ENCODE data around the gene TRIM6. TPM values are rescaled to one million over a fixed set of nuclear protein-coding genes. Genes with fewer than 3 reads are reported as not detected.

Gene TRIM6
- total RNA-seq, 1 experiment from 2014 or later: 17.9 TPM

GRCh38 chr11:5564259-5565019 is 32.0 kb upstream of the TRIM6 start:
- Histone ChIP-seq H3K27me3 (ENCODE audit: insufficient read depth, low read length) (no peaks in the 10 kb centered on the region), H3K4me1 (ENCODE audit: insufficient read depth, low read length) (no peaks in the 10 kb centered on the region), H3K14ac (ENCODE audit: insufficient read depth, low read length) (no peak overlapping the region), H3K23ac (ENCODE audit: insufficient read length, low read depth, low read length) (no peak overlapping the region), H3K9me3 (ENCODE audit: control insufficient read depth, low read depth, low read length) (no peaks in the 10 kb centered on the region), H2BK120ac (ENCODE audit: low read depth, low read length, poor library complexity, severe bottlenecking) (no peak overlapping the region), H3K56ac (ENCODE audit: insufficient read length, low read depth, low read length) (no peak overlapping the region), H4K5ac (ENCODE audit: insufficient read length, low read depth, low read length) (no peak overlapping the region), H2BK12ac (ENCODE audit: insufficient read length, low read depth, low read length) (no peak overlapping the region), H4K8ac (replicated peaks; ENCODE audit: insufficient read length, low read depth, low read length) (no peak overlapping the region), H2AK5ac (ENCODE audit: insufficient read length, low read length) (no peak overlapping the region), H3K27ac (ENCODE audit: insufficient read length, low read depth, low read length) (no peak overlapping the region), H3K23me2 (ENCODE audit: insufficient read length, low read depth, low read length, poor library complexity, severe bottlenecking) (no peaks in the 10 kb centered on the region), H3T11ph (ENCODE audit: low read length) (no peak overlapping the region), H2AFZ (ENCODE audit: low read length) (no peak overlapping the region), H3K4ac (ENCODE audit: low read depth, low read length) (no peak overlapping the region), H3K4me2 (ENCODE audit: insufficient read depth, insufficient read length, low read length) (no peak overlapping the region), H2BK5ac (ENCODE audit: insufficient read length, low read length) (no peak overlapping the region), H3K79me1 (ENCODE audit: insufficient read depth, low read depth, low read length, poor library complexity, severe bottlenecking) (no peaks in the 10 kb centered on the region), H3K18ac (ENCODE audit: insufficient read length, low read depth, low read length) (no peak overlapping the region), H4K20me1 (ENCODE audit: control insufficient read depth, insufficient read depth, insufficient read length) (no peaks in the 10 kb centered on the region), H3K9ac (ENCODE audit: extremely low read depth, insufficient read length, low read length) (no peak overlapping the region), H3K79me2 (ENCODE audit: insufficient read depth, low read length) (no peaks in the 10 kb centered on the region), H2BK15ac (ENCODE audit: low read depth, low read length) (no peak overlapping the region), H4K91ac (ENCODE audit: insufficient read length, low read depth, low read length) (no peak overlapping the region), H2BK20ac (ENCODE audit: low read depth, low read length, poor library complexity, severe bottlenecking) (no peak overlapping the region)
- no peak for TF ChIP-seq CTCF (conservative IDR thresholded peaks at IDR 0.05)
- H3K36me3 Mint-ChIP-seq (ENCODE audit: insufficient read depth in 1 of 3, low read depth in 3 of 3): no peaks in the 10 kb centered on the region
- H3K4me3 Mint-ChIP-seq: no peak overlapping the region
- no peaks in the 10 kb centered on the region for H3K9me3 Mint-ChIP-seq
- no CpG with 5 or more reads among the region's 1 CpG for WGBS (ENCODE audit: extremely low coverage, insufficient read length, low lambda C conversion rate)
- no peak overlapping the region for H3K27ac Mint-ChIP-seq
- H3K27me3 Mint-ChIP-seq (ENCODE audit: low read depth): no peaks in the 10 kb centered on the region
- no peak for DNase-seq
- no peaks in the 10 kb centered on the region for H3K4me1 Mint-ChIP-seq

All from H9 (cell line).